Epithelial cell of alveolus of lung (primary cell): ENCODE data around the gene TSPAN16. TPM values are rescaled to one million over a fixed set of nuclear protein-coding genes. Genes with fewer than 3 reads are reported as not detected.

ENCODE experiments used
- total RNA-seq: library from RNA; depleted of rRNA; stranded (reverse); fragments of >200 nt; gene quantifications from 2 replicates; pipeline ENCODE4 v1.2.1, GENCODE V29; 2015

TSPAN16 gene
- not detected in 2 replicates for total RNA-seq

GRCh38 chr19:11295665-11296245, at the start of gene TSPAN16:
TSS of gene TSPAN16 (plus strand) at chr19:11296160. CDS start at chr19:11296298, 138 bp downstream.

GRCh38 chr19:11261971-11262839, 33.8 kb upstream of the TSPAN16 start, which contains the start of gene DOCK6:
TSS of gene DOCK6 (minus strand) at chr19:11262524. CDS start at chr19:11262440, 84 bp downstream.

GRCh38 chr19:11339254-11340098, 43.5 kb downstream of the TSPAN16 start, which contains the start of gene RAB3D:
TSS of gene RAB3D (minus strand) at chr19:11339657. CDS start at chr19:11337399, 2,258 bp downstream.

GRCh38 chr19:11346104-11346940, 50.4 kb downstream of the TSPAN16 start, which contains the start of the genes CCDC159 and TMEM205:
TSS of gene CCDC159 (plus strand) at chr19:11346519. CDS start at chr19:11346607, 88 bp downstream.
TSS of gene TMEM205 (minus strand) at chr19:11346268. CDS start at chr19:11345619, 649 bp downstream.

GRCh38 chr19:11355160-11356073, 59.5 kb downstream of the TSPAN16 start, which contains the start of gene PLPPR2:
TSS of gene PLPPR2 (plus strand) at chr19:11355432. CDS start at chr19:11357674, 2,242 bp downstream.

Other genes starting within 250 kb of the TSPAN16 start
- gene LDLR, start 206.7 kb upstream of the TSPAN16 start, total RNA-seq = 55.3 and 185 TPM in 2 replicates
- 14.8 and 48.1 TPM in 2 replicates for gene SPC24, start 140.4 kb upstream of the TSPAN16 start, total RNA-seq
- 202 and 399 TPM in 2 replicates for gene KANK2, start 98.6 kb upstream of the TSPAN16 start, total RNA-seq
- not detected in 2 replicates for gene ANGPTL8, start 56.5 kb upstream of the TSPAN16 start, total RNA-seq
- 44.7 and 50.4 TPM in 2 replicates for gene DOCK6, start 33.6 kb upstream of the TSPAN16 start, total RNA-seq
- gene RAB3D, start 43.5 kb downstream of the TSPAN16 start, total RNA-seq = 18.2 and 21.1 TPM in 2 replicates
- gene TMEM205, start 50.1 kb downstream of the TSPAN16 start, total RNA-seq = 221 and 282 TPM in 2 replicates
- gene CCDC159, start 50.4 kb downstream of the TSPAN16 start, total RNA-seq = 6.2 and 9.4 TPM in 2 replicates
- gene PLPPR2, start 59.3 kb downstream of the TSPAN16 start, total RNA-seq = 23.4 and 46.5 TPM in 2 replicates
- gene SWSAP1, start 78.5 kb downstream of the TSPAN16 start, total RNA-seq = 1.2 and 4.6 TPM in 2 replicates
- gene EPOR, start 88.2 kb downstream of the TSPAN16 start, total RNA-seq = 6.9 and 15.4 TPM in 2 replicates
- under 0.01 and 1.2 TPM in 2 replicates for gene RGL3, start 123.2 kb downstream of the TSPAN16 start, total RNA-seq
- gene ODAD3, start 139.0 kb downstream of the TSPAN16 start, total RNA-seq = 0.13 TPM in 1 of 2 replicates, not detected in the other
- gene PRKCSH, start 139.5 kb downstream of the TSPAN16 start, total RNA-seq = 263 and 309 TPM in 2 replicates
- 0.52 TPM in 1 of 2 replicates, not detected in the other for gene ELAVL3, start 184.9 kb downstream of the TSPAN16 start, total RNA-seq
- gene ZNF653, start 209.7 kb downstream of the TSPAN16 start, total RNA-seq = 5.2 and 10.1 TPM in 2 replicates
- 45.4 and 46.0 TPM in 2 replicates for gene ECSIT, start 233.0 kb downstream of the TSPAN16 start, total RNA-seq
- gene CNN1, start 242.7 kb downstream of the TSPAN16 start, total RNA-seq = 2.6 and 38.0 TPM in 2 replicates